Sigmoid colon (tissue), 4 donors: ENCODE data around the gene SMC3.

Experiments
- POLR2AphosphoS5 ChIP-seq, 4 donors: sonication (generic); formaldehyde crosslinking; IDR thresholded peaks; one replicate each; pipeline ENCODE4 v1.6.1; 2017; ENCODE audit warnings: antibody characterized with exemption in 4 of 4
- TF ChIP-seq, protein P1 (sequence below), 4 experiments: fragments of 450-650 bp in 3 of 4; fragments of 200-600 bp in 1 of 4; IDR thresholded peaks; one replicate each; pipeline ENCODE4 v1.5.1; 2016 to 2019; ENCODE audit warnings: antibody characterized with exemption in 4 of 4, mild to moderate bottlenecking in 3 of 4, moderate library complexity in 2 of 4

DNA sequence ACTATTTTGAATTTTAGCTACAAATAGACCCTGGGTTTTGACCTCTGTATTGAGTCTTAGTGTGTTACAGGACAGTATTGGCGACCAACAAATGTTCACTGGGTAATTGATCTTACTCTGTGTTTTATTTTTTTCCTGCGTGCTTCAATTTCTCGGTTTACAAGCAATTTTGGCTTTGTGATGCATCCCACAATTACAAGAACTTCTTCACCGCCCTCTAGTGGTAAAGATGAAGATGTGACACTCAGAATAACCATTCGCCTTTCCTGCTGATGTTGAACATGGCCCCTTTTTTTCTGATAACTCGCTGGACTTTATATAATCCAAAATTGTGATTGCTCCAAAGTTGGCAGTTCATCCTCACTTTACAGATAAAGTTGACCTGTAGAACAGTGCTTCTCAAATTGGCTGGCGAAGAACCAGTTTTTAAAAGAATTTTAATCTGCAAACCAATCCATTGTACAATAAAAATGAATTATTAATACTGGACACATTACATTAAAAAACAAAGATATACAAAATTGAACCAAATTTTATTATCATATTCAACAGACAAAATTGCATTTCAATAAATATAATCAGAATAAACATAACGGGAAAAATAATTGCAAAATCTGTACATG is 20.2 kb upstream of the SMC3 start:
- TF ChIP-seq, protein P1, sequence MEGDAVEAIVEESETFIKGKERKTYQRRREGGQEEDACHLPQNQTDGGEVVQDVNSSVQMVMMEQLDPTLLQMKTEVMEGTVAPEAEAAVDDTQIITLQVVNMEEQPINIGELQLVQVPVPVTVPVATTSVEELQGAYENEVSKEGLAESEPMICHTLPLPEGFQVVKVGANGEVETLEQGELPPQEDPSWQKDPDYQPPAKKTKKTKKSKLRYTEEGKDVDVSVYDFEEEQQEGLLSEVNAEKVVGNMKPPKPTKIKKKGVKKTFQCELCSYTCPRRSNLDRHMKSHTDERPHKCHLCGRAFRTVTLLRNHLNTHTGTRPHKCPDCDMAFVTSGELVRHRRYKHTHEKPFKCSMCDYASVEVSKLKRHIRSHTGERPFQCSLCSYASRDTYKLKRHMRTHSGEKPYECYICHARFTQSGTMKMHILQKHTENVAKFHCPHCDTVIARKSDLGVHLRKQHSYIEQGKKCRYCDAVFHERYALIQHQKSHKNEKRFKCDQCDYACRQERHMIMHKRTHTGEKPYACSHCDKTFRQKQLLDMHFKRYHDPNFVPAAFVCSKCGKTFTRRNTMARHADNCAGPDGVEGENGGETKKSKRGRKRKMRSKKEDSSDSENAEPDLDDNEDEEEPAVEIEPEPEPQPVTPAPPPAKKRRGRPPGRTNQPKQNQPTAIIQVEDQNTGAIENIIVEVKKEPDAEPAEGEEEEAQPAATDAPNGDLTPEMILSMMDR (IDR thresholded peaks at IDR 0.05): peak; percentile 63 to 77 (median 70)
- TF ChIP-seq POLR2AphosphoS5 (IDR thresholded peaks at IDR 0.05): peak in 2 of 4 donors; percentile 30 to 32
